Testis (tissue), 3 donors: ENCODE data around the gene CAMK2B. TPM values are rescaled to one million over a fixed set of nuclear protein-coding genes. Genes with fewer than 3 reads are reported as not detected.
A peak's percentile ranks its signal among the peaks of the same experiment; 100 is the strongest.

Experiments
- DNase-seq: peaks from one replicate; pipeline ENCODE4 v3.0.0-alpha.2; 2019
- H3K27ac ChIP-seq, 2 donors: fragments of 200-600 bp; sonication (generic); one replicate each; pipeline ENCODE4 v1.5.1; 2019
- H3K27me3 ChIP-seq: fragments of 200-600 bp; sonication (generic); one replicate; pipeline ENCODE4 v1.5.1; 2019
- H3K36me3 ChIP-seq: fragments of 200-600 bp; sonication (generic); one replicate; pipeline ENCODE4 v1.5.1; 2017; ENCODE audit warnings: low read depth; ENCODE audit errors: missing control alignments
- H3K4me1 ChIP-seq: fragments of 200-600 bp; sonication (generic); one replicate; pipeline ENCODE4 v1.5.1; 2019
- H3K4me3 ChIP-seq, 2 donors: fragments of 200-600 bp; sonication (generic); one replicate each; pipeline ENCODE4 v1.5.1; 2017 to 2019
- H3K9me3 ChIP-seq: fragments of 200-600 bp; sonication (generic); one replicate; pipeline ENCODE4 v1.5.1; 2017
- POLR2A ChIP-seq: fragments of 450-650 bp; IDR thresholded peaks from one replicate; pipeline ENCODE4 v1.6.1; 2017; ENCODE audit warnings: antibody characterized with exemption, mild to moderate bottlenecking, moderate library complexity
- WGBS, 2 donors: methylation state at CpG; one replicate each; pipeline ENCODE4 v1.1.5; 2018; 5-methylcytosine and 5-hydroxymethylcytosine counted together
- intact Hi-C: fragments of 100-400 bp; cut with DNase I; formaldehyde crosslinking; loops from one replicate; pipeline ENCODE4 v1.15.1; 2023; ENCODE audit warnings: low total_unique reads
- polyA plus RNA-seq: library from polyadenylated mRNA; stranded (reverse); fragments of 350-450 nt; fragmentation: Illumina TruSeq; extraction: RNeasy Lipid Tissue Mini Kit (QIAGEN cat#74804); gene quantifications from one replicate; pipeline ENCODE4 v1.2.3, GENCODE V29; 2014; ENCODE audit warnings: low read depth, low replicate concordance; ENCODE audit not compliant: insufficient read depth
- total RNA-seq, 2 donors: library from RNA; depleted of rRNA; stranded (reverse); fragments of >200 nt; gene quantifications; one replicate each; pipeline ENCODE4 v1.2.3, GENCODE V29; 2016
- TF ChIP-seq, protein P1 (sequence below), 3 experiments: fragments of 450-650 bp in 2 of 3; fragments of 200-600 bp in 1 of 3; sonication (generic) in 1 of 3; IDR thresholded peaks; one replicate each; pipeline ENCODE4 v1.5.1; 2016 to 2019; ENCODE audit warnings: antibody characterized with exemption in 3 of 3, mild to moderate bottlenecking in 2 of 3, moderate library complexity in 1 of 3

CAMK2B gene
- total and polyA plus RNA-seq, 3 donors from 2014 or later: 4.0 to 12.5 (median 12.1) TPM

DNA sequence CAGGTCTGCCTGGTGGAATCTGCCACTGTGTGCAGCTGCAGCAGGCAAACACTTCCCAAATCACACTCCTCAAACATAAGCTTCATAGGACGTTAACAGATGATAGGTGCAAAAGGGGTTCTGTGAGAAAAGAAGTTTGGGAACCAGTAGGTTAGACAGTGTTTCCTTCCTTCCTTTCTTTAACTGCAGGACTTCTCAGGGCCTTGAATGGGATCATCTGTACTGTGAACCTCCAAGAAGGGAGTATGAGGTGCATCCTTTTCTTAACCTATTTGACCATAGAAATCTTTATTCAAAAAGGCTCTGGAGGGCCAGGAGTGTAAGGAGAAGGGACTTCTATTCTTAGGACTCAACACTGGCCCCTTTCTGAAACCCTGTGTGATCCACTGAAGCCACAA is 33.0 kb downstream of the CAMK2B start:
- intact Hi-C loops: no loop called here
- Histone ChIP-seq H3K9me3 (no peaks in the 10 kb centered on the region), H3K4me3 (no peak overlapping the region), H3K27ac (no peak overlapping the region), H3K4me1 (peaks cover 6% of the 10 kb centered on the region), H3K36me3 (no peaks in the 10 kb centered on the region), H3K27me3 (no peaks in the 10 kb centered on the region)
- WGBS, 2 donors: 78 to 88% methylated on average over 1 of the region's 1 CpG
- no peak for DNase-seq
- TF ChIP-seq, protein P1, sequence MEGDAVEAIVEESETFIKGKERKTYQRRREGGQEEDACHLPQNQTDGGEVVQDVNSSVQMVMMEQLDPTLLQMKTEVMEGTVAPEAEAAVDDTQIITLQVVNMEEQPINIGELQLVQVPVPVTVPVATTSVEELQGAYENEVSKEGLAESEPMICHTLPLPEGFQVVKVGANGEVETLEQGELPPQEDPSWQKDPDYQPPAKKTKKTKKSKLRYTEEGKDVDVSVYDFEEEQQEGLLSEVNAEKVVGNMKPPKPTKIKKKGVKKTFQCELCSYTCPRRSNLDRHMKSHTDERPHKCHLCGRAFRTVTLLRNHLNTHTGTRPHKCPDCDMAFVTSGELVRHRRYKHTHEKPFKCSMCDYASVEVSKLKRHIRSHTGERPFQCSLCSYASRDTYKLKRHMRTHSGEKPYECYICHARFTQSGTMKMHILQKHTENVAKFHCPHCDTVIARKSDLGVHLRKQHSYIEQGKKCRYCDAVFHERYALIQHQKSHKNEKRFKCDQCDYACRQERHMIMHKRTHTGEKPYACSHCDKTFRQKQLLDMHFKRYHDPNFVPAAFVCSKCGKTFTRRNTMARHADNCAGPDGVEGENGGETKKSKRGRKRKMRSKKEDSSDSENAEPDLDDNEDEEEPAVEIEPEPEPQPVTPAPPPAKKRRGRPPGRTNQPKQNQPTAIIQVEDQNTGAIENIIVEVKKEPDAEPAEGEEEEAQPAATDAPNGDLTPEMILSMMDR (IDR thresholded peaks at IDR 0.05): no peak
- no peak for TF ChIP-seq POLR2A

DNA sequence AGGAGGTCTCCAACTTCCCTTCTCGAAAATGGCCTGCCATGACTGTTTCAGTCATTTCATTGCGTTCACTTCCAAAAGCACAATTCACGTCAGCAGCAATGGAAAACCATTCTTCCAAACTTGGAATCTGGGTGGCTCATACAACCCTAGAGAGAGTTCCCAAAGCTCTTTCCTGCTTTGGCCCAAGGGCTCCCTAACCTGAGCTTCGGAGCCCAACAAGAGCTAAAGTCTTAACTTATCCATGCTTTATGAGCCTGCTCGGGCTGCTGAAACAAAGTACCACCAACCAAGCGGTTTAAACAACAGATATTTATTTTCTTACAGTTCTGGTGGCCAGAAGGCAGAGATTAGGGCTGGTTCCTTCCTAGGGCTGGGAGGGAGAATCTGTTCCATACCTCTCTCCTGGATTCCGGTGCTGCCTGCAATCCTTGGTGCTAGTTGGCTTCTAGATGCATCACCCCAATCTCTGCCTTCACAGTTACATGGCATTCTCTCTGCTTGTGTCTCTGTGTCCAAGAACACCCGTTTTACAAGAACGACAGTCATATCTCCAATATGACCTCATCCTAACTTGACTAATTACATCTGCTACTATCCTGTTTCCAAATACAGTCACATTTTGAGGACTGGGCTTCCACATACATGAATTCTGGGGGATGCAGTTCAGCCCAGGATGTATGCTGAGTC is 33.5 kb downstream of the CAMK2B start:
- no peaks in the 10 kb centered on the region for H3K9me3 ChIP-seq
- intact Hi-C loops: no loop called here
- H3K27ac ChIP-seq: no peak overlapping the region
- H3K27me3 ChIP-seq: no peaks in the 10 kb centered on the region
- H3K4me1 ChIP-seq: peaks cover 6% of the 10 kb centered on the region
- DNase-seq: peak; percentile 0
- no peaks in the 10 kb centered on the region for H3K36me3 ChIP-seq
- no peak overlapping the region for H3K4me3 ChIP-seq
- TF ChIP-seq, protein P1 (IDR thresholded peaks at IDR 0.05): no peak
- TF ChIP-seq POLR2A: no peak
- WGBS, 2 donors: 71 to 83% methylated on average over 9 of the region's 9 CpGs

DNA sequence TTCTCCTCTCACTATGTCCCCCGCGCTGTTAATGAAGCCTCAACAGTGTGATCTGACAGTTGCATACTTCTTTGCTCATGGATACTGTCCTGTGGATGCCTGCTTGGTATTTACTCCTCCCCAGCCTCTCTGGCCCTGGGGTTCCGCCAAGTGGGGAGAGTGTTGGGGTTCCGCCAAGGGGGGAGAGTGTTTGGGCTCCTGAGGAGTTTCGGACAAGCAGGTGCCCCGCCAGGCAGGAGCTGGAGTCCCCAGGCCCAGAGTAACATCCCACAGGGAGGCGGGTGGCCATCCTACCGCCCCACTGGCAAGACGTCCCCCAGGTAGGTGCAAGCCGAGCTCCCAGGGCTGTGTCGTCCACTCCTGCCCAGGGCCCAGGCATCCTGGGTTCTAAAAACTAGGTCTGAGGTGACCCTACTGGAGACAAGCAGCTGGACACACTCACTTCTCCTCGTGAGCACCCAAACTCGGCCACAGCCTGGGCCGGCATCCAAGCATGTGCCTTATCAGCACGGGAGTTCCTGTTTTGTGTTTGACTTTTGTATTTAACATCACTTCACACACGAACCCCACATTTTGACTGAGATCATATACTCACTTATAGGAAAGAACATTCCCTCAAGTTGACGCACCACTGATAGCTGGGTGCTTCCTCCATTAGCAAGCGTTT is 34.2 kb downstream of the CAMK2B start:
- no peak for TF ChIP-seq POLR2A
- TF ChIP-seq, protein P1 (IDR thresholded peaks at IDR 0.05): no peak
- WGBS, 2 donors: 59 to 63% methylated on average over 14 to 16 of the region's 18 CpGs
- no peaks in the 10 kb centered on the region for H3K9me3 ChIP-seq
- no peaks in the 10 kb centered on the region for H3K27me3 ChIP-seq
- intact Hi-C loops: no loop called here
- H3K4me1 ChIP-seq: peaks cover 6% of the 10 kb centered on the region
- no peak overlapping the region for H3K4me3 ChIP-seq
- no peak overlapping the region for H3K27ac ChIP-seq
- peak; percentile 82 for DNase-seq
- no peaks in the 10 kb centered on the region for H3K36me3 ChIP-seq

DNA sequence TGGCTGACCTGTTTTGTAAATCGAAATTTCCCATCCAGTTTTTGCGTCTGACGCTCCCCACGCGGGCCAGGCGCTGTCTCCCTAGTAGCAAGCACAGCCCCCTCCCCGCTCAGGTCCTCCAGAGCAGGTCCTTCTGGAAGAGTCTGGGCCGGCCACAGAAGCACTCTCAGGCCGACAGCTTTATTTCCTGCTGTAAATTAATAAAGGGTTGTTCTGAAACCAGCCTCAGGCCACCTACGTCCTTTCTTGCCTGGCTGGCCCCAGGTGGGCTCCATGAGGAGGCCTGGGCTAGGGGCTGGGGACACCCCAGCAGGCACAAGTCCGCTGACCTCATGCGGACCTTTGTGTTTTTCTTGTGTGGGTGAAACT is 35.2 kb downstream of the CAMK2B start:
- Histone ChIP-seq H3K4me3 (no peak overlapping the region), H3K4me1 (peaks cover 6% of the 10 kb centered on the region), H3K27ac (no peak overlapping the region), H3K36me3 (no peaks in the 10 kb centered on the region), H3K27me3 (no peaks in the 10 kb centered on the region), H3K9me3 (no peaks in the 10 kb centered on the region)
- intact Hi-C loops: no loop called here
- DNase-seq: peak; percentile 12
- WGBS, 2 donors: 80 to 84% methylated on average over 12 of the region's 12 CpGs
- no peak for TF ChIP-seq POLR2A
- TF ChIP-seq, protein P1 (IDR thresholded peaks at IDR 0.05): no peak
